BE2C (cell line): ENCODE measurements around the gene INPP4A.

ENCODE experiments used
- DNase-seq: peaks from one replicate; pipeline ENCODE4 v3.0.0-alpha.2; 2020
- H3K27me3 ChIP-seq: fragments of 250-450 bp; sonication (Bioruptor Pico); 2 replicates; pipeline ENCODE4 v1.5.1; 2020; ENCODE audit warnings: mild to moderate bottlenecking
- H3K36me3 ChIP-seq: fragments of 250-450 bp; sonication (Bioruptor Pico); 2 replicates; pipeline ENCODE4 v1.5.1; 2020; ENCODE audit warnings: mild to moderate bottlenecking
- H3K4me1 ChIP-seq: fragments of 250-450 bp; sonication (Bioruptor Pico); 2 replicates; pipeline ENCODE4 v1.5.1; 2020
- H3K4me3 ChIP-seq: 2 replicates; pipeline ENCODE4 v1.5.1; 2011; ENCODE audit warnings: low read depth, low read length
- H3K9me3 ChIP-seq: fragments of 250-450 bp; sonication (Bioruptor Pico); 2 replicates; pipeline ENCODE4 v1.5.1; 2020
- TF ChIP-seq, protein P1 (sequence below): IDR thresholded peaks from 2 replicates; pipeline ENCODE4 v1.5.1; 2012; ENCODE audit warnings: mild to moderate bottlenecking, low read depth, low read length

The INPP4A gene

DNA sequence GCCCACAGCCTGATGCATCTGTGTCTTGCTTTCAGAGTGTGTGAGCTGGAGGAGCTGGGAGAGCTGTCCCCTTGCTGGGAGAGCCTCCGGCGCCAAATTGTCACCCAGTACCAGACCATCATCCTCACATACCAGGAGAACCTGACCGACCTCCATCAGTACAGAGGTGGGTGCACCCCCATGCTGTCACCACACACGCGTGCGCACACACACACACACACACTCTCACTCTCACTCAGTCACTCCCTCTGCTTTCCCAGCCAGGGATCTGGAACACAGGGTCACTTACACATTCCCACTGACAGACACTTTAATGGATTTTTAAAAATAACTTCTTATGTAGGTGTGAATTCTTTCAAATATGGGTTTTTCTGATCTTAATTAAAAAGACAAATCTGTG lies 99.2 kb downstream of the INPP4A start:
- H3K9me3 ChIP-seq = no peaks in the 10 kb centered on the region
- TF ChIP-seq, protein P1, sequence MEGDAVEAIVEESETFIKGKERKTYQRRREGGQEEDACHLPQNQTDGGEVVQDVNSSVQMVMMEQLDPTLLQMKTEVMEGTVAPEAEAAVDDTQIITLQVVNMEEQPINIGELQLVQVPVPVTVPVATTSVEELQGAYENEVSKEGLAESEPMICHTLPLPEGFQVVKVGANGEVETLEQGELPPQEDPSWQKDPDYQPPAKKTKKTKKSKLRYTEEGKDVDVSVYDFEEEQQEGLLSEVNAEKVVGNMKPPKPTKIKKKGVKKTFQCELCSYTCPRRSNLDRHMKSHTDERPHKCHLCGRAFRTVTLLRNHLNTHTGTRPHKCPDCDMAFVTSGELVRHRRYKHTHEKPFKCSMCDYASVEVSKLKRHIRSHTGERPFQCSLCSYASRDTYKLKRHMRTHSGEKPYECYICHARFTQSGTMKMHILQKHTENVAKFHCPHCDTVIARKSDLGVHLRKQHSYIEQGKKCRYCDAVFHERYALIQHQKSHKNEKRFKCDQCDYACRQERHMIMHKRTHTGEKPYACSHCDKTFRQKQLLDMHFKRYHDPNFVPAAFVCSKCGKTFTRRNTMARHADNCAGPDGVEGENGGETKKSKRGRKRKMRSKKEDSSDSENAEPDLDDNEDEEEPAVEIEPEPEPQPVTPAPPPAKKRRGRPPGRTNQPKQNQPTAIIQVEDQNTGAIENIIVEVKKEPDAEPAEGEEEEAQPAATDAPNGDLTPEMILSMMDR = no peak
- H3K4me1 ChIP-seq = no peaks in the 10 kb centered on the region
- H3K27me3 ChIP-seq = no peaks in the 10 kb centered on the region
- no peak for DNase-seq
- H3K4me3 ChIP-seq = no peak overlapping the region
- no peaks in the 10 kb centered on the region for H3K36me3 ChIP-seq

- H3K36me3 ChIP-seq = no peaks in the 10 kb centered on the region
- TF ChIP-seq, protein P1 = no peak
These were observed 100.9 kb downstream of the INPP4A start for GRCh38 chr2:98545591-98545990.

DNA sequence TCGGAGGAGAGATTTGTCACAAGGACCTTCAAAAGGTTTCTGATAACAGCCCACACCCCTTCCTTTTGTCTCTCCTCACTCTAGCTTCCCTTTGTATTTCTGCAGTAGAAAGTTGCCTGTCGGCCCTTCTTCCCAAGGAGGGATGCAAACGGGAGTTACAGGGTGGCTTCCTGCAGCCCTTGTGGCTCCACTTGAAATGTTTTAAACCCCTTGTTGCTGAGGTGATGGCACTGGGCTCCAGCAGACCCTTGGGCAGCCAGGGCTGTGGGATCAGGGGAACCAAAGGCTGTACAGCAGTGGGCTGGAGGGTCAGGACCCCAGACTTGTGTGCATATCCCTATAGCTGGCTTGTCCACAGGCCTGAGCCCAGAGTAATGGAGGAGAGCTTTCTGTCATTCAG lies 101.5 kb downstream of the INPP4A start:
- H3K4me1 ChIP-seq = no peaks in the 10 kb centered on the region
- H3K27me3 ChIP-seq = no peaks in the 10 kb centered on the region

More at GRCh38 chr2:98545591-98545990, 100.9 kb downstream of the INPP4A start:
- Histone ChIP-seq H3K4me1 (no peaks in the 10 kb centered on the region), H3K9me3 (no peaks in the 10 kb centered on the region), H3K4me3 (no peak overlapping the region), H3K27me3 (no peaks in the 10 kb centered on the region)
- DNase-seq = no peak

DNA sequence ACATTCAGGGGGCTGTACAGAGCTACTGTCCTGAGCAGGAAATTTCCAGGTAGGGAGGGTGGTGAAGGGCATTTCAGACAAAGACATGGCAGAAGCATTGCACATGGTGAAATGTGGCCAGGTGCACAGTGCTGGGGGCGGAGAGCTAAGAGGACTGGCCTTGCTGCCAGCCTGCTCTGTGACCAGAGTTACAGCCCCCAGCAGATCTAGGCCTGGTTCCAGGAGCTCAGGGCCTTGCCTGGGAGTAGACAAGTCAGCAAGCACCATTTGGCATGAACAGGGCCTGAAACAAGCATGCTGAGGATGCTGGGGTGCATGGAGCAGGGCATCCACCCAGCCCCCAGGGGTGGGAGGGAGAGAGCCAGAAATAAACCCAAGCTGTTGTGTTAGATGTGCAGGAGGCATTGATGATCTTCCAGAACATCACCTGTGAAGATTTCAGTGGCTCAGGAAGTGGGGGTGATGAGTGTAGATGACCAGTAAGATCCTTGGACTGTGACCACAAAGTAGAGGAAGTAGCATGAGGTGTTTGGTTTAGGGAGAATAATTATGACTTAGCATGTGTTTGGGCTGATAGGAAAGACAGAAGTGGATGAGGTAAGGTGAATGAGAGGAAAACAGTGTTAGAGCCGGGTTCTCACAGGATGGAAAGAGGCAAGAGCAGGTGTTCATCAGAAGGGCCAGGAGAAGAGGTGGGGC lies 102.6 kb downstream of the INPP4A start:
- TF ChIP-seq, protein P1 = no peak
- Histone ChIP-seq H3K27me3 (no peaks in the 10 kb centered on the region), H3K4me1 (no peaks in the 10 kb centered on the region), H3K9me3 (no peaks in the 10 kb centered on the region), H3K4me3 (no peak overlapping the region), H3K36me3 (no peaks in the 10 kb centered on the region)
- DNase-seq = no peak

More for the DNA sequence above, 101.5 kb downstream of the INPP4A start:
- Histone ChIP-seq H3K36me3 (no peaks in the 10 kb centered on the region), H3K4me3 (no peak overlapping the region), H3K9me3 (no peaks in the 10 kb centered on the region)
- no peak for DNase-seq
- TF ChIP-seq, protein P1 = no peak

DNA sequence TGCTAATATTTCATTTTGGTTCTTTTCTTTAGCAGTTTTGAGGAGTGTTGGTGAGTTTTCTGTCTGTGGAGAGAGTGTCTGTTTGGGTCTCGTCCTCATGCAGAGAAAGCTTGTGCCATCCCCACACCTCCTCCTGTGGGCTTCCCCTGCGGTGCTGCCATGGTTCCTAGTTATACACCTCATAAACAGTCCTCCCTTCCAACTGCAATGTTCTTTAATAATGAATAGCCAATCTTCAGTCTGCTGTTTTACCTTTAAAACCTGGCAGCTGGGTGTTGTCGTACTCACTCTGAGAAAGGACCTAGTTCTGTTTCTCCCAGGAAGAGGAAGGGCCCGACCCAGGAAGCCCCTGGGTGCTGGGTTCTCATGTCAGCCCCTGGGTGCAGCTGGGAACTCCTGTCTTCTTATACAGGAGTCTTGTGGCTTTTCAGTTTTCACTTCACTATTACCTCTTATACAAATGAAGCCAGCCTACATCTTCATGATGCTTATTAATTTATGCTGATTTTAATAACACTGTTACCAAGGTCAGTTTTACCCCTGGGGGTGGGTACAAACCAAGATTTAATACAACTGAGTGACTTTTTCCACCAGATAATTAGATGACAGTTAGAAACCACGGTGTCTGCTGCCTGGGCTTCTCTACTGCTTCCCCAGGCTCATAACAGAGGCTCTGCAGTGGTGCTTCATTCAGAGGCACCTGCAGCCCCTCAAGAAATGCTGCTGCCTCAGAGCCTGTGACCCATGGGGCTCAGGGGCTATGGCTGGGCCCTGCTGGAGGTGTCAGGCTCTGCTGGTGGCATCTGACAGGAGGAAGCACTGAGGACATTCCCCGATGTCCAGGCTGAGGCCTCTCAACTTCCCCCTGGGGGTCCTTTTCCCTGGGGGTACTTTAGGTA lies 104.5 kb downstream of the INPP4A start:
- no peaks in the 10 kb centered on the region for H3K27me3 ChIP-seq
- TF ChIP-seq, protein P1 = no peak
- no peaks in the 10 kb centered on the region for H3K4me1 ChIP-seq
- no peaks in the 10 kb centered on the region for H3K36me3 ChIP-seq
- DNase-seq = no peak
- no peaks in the 10 kb centered on the region for H3K9me3 ChIP-seq
- no peak overlapping the region for H3K4me3 ChIP-seq

DNA sequence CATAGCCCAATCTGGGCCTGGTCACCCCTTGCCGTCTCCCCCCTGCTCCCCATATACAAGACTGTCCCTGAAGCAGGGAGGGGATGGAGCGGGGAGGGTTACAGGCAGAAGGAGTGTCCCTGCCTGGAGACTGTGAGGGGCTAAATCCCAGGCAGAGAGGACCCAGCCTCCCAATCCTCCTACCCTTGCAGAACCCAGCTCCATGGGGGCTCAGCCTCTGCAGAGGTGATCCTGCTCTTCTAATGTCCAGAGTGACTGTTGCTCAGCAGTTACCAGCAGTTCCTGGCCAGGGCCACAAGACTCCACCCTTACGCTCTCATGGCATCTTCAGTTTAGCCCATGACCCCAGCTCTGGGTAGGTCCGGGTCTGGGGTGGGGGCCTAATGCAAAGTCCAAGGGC lies 105.5 kb downstream of the INPP4A start:
- H3K27me3 ChIP-seq = no peaks in the 10 kb centered on the region
- no peaks in the 10 kb centered on the region for H3K9me3 ChIP-seq
- no peaks in the 10 kb centered on the region for H3K4me1 ChIP-seq
- no peaks in the 10 kb centered on the region for H3K36me3 ChIP-seq
- H3K4me3 ChIP-seq = no peak overlapping the region
- no peak for DNase-seq
- TF ChIP-seq, protein P1 = no peak
